Stomach (tissue), 9 donors: ENCODE results near the gene VNN1. TPM values are rescaled to one million over a fixed set of nuclear protein-coding genes. Genes with fewer than 3 reads are reported as not detected.
"Not testable (repeated sequence)": the region's sequence is repeated elsewhere in the genome, so short reads cannot be mapped to it uniquely, and the experiment has no call there.

Experiments used
- DNase-seq, 2 donors: peaks; one replicate each; pipeline versions ENCODE4 v3.0.0 to v3.0.0-alpha.2; 2013 to 2019
- H3K27ac ChIP-seq, 5 donors: fragments of 200-600 bp in 4 of 5; sonication (generic) in 4 of 5; one replicate each; pipeline ENCODE4 v1.5.1; 2013 to 2019; ENCODE audit warnings: mild to moderate bottlenecking in 1 of 5, moderate library complexity in 1 of 5
- H3K27me3 ChIP-seq, 3 donors: fragments of 200-600 bp; sonication (generic); one replicate each; pipeline ENCODE4 v1.5.1; 2017 to 2019; ENCODE audit warnings: mixed run types in 1 of 3
- H3K36me3 ChIP-seq, 4 donors: fragments of 200-600 bp; sonication (generic); 1 replicate in 3 of 4; 2 replicates in 1 of 4; pipeline ENCODE4 v1.5.1; 2016 to 2019
- H3K4me1 ChIP-seq, 4 donors: fragments of 200-600 bp; sonication (generic); one replicate each; pipeline ENCODE4 v1.5.1; 2016 to 2019
- H3K4me3 ChIP-seq, 4 donors: fragments of 200-600 bp; sonication (generic) in 3 of 4; one replicate each; pipeline ENCODE4 v1.5.1; 2016 to 2019; ENCODE audit warnings: mild to moderate bottlenecking in 1 of 4
- H3K9me3 ChIP-seq, 4 donors: fragments of 200-600 bp; sonication (generic); one replicate each; pipeline ENCODE4 v1.5.1; 2016 to 2019
- EP300 ChIP-seq: sonication (generic); formaldehyde crosslinking; IDR thresholded peaks from one replicate; pipeline ENCODE4 v1.6.1; 2017; ENCODE audit warnings: antibody characterized with exemption
- POLR2A ChIP-seq, 4 donors: fragments of 450-650 bp; IDR thresholded peaks; one replicate each; pipeline ENCODE4 v1.6.1; 2016; ENCODE audit warnings: antibody characterized with exemption in 4 of 4, control low read depth in 2 of 4, mild to moderate bottlenecking in 1 of 4, moderate library complexity in 1 of 4
- POLR2AphosphoS5 ChIP-seq, 3 donors: sonication (generic); formaldehyde crosslinking; IDR thresholded peaks; one replicate each; pipeline ENCODE4 v1.6.1; 2016; ENCODE audit warnings: antibody characterized with exemption in 3 of 3
- WGBS, 5 donors: extraction: QIAGEN DNeasy Blood & Tissue Kit in 3 of 5; methylation state at CpG; one replicate each; pipeline versions ENCODE4 v1.1.5 to v1.1.7; 2013 to 2018; 5-methylcytosine and 5-hydroxymethylcytosine counted together
- intact Hi-C: fragments of 100-400 bp; cut with DNase I; formaldehyde crosslinking; loops from one replicate; pipeline ENCODE4 v1.15.1; 2023; ENCODE audit warnings: low total_unique reads
- polyA plus RNA-seq, 3 donors: library from polyadenylated mRNA; stranded (reverse); fragments of 200-250 nt; gene quantifications; one replicate each; pipeline ENCODE4 v1.2.3, GENCODE V29; 2013
- total RNA-seq, 5 donors: library from RNA; depleted of rRNA; stranded (reverse); fragments of >200 nt; gene quantifications; one replicate each; pipeline versions ENCODE4 v1.1.0 to v1.2.3, GENCODE V29; 2014 to 2016
- TF ChIP-seq, protein P1 (sequence below), 7 experiments: fragments of 450-650 bp in 4 of 7; fragments of 200-600 bp in 3 of 7; sonication (generic) in 3 of 7; IDR thresholded peaks; one replicate each; pipeline ENCODE4 v1.5.1; 2016 to 2019; ENCODE audit warnings: antibody characterized with exemption in 7 of 7, control low read depth in 2 of 7, mild to moderate bottlenecking in 1 of 7
- donor health status: healthy with polysubstance abuse.
- donor health status: Bipolar disorder and iron deficiency.
- donor health status: healthy.

Gene VNN1
- total and polyA plus RNA-seq, 8 donors = 1.1 to 52.2 (median 2.3) TPM; not detected in 1

DNA sequence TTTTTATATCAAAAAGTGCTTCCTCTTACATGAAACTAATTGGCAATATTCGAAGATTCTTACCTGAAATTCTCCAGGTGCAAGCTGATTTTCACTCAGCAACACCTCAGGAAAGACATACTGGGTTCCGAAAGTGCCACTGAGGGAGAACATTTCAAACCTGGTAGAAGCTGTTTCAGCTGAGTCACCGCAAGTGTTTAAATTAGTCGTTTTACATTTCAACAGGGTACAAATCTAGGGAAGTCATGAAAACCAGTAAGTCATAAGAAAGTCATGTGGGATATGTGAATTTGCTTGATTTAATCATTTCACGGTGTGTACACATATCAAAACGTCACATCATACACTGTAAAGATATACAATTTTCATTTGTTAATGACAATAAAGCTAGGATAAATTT, 29.6 kb downstream of the VNN1 start:
- no peaks in the 10 kb centered on the region for H3K27me3 ChIP-seq
- H3K27ac ChIP-seq = no peak overlapping the region
- DNase-seq = no peak
- H3K4me1 ChIP-seq = peaks cover 0 to 20% (median 0%) of the 10 kb centered on the region in 4 donors
- H3K9me3 ChIP-seq = no peaks in the 10 kb centered on the region
- no peaks in the 10 kb centered on the region for H3K36me3 ChIP-seq
- no peak overlapping the region for H3K4me3 ChIP-seq
- intact Hi-C loops = no loop called here
- WGBS, 5 donors = 79 to 80% (median 80%) methylated on average over 6 of the region's 6 CpGs
- TF ChIP-seq POLR2A (IDR thresholded peaks at IDR 0.05) (no peak), EP300 (no peak), POLR2AphosphoS5 (IDR thresholded peaks at IDR 0.05) (no peak)
- TF ChIP-seq, protein P1, sequence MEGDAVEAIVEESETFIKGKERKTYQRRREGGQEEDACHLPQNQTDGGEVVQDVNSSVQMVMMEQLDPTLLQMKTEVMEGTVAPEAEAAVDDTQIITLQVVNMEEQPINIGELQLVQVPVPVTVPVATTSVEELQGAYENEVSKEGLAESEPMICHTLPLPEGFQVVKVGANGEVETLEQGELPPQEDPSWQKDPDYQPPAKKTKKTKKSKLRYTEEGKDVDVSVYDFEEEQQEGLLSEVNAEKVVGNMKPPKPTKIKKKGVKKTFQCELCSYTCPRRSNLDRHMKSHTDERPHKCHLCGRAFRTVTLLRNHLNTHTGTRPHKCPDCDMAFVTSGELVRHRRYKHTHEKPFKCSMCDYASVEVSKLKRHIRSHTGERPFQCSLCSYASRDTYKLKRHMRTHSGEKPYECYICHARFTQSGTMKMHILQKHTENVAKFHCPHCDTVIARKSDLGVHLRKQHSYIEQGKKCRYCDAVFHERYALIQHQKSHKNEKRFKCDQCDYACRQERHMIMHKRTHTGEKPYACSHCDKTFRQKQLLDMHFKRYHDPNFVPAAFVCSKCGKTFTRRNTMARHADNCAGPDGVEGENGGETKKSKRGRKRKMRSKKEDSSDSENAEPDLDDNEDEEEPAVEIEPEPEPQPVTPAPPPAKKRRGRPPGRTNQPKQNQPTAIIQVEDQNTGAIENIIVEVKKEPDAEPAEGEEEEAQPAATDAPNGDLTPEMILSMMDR (IDR thresholded peaks at IDR 0.05) = no peak

DNA sequence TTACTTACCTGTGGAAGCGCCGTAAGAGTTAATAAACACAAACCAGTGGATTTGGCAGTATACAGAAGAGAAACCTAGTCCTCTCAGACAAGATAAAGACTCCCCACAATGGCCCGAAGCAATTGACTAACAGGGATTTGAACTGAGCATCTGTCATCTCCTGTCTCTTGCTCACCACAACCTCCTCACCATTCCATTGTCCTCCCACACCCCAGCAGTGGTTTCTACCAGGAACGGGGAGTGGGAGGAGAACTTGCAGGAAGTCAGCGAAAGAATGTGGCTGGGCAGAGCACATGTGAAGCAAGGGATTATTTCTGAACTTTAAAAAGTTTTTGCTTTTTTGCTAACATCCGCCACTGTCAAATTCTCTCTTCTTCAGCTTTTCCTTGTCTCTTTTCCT, 30.3 kb downstream of the VNN1 start:
- Histone ChIP-seq H3K9me3 (no peaks in the 10 kb centered on the region), H3K4me3 (no peak overlapping the region), H3K27ac (no peak overlapping the region), H3K36me3 (no peaks in the 10 kb centered on the region), H3K27me3 (no peaks in the 10 kb centered on the region), H3K4me1 (peaks cover 0 to 20% (median 0%) of the 10 kb centered on the region in 4 donors)
- intact Hi-C loops = no loop called here
- DNase-seq = no peak
- no peak for TF ChIP-seq POLR2AphosphoS5 (IDR thresholded peaks at IDR 0.05)
- TF ChIP-seq POLR2A (IDR thresholded peaks at IDR 0.05) = no peak
- TF ChIP-seq, protein P1 (IDR thresholded peaks at IDR 0.05) = no peak
- TF ChIP-seq EP300 = no peak
- WGBS, 5 donors = 67 to 81% (median 80%) methylated on average over 6 of the region's 6 CpGs

DNA sequence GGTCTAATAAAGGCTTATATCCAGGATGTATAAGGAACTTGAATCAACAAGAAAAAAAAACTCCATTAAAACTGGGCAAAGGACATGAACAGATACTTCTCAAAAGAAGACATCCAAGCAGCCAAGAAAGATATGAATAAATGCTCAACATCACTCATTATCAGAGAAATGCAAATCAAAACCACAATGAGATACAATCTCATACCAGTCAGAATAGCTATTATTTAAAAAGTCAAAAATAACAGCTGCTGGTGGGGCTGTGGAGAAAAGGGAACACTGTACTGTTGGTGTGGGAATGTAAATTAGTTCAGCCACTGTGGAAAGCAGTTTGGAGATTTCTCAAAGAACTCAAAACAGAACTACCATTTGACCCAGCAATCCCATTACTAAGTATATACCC, 34.8 kb downstream of the VNN1 start:
- H3K27ac ChIP-seq, intact Hi-C loops, H3K9me3 ChIP-seq, DNase-seq, H3K27me3 ChIP-seq, H3K4me1 ChIP-seq, H3K4me3 ChIP-seq, H3K36me3 ChIP-seq: not testable (repeated sequence)

DNA sequence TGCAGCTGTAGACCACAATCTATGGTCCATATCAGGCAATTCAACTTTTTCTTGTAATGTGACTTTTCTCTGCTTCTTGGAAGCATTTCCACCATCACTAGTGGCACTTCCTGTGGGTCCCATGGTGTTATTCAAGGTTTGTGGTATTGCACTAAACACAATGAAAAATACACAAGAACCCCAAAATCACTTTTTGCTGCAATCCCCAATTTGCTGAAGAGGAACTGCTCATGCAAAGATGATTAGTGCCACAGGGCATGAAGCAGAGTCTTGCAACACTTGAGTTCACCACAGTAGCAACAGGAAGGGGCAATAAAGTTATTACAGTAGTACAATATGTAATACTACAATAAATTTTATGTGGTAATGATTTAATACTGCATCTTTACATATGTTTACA, 38.1 kb downstream of the VNN1 start:
- Histone ChIP-seq H3K4me3 (no peak overlapping the region), H3K27ac (no peak overlapping the region), H3K4me1 (peaks cover 0 to 10% (median 2%) of the 10 kb centered on the region in 4 donors), H3K9me3 (no peaks in the 10 kb centered on the region), H3K27me3 (no peaks in the 10 kb centered on the region), H3K36me3 (no peaks in the 10 kb centered on the region)
- no peak for DNase-seq
- TF ChIP-seq, protein P1 (IDR thresholded peaks at IDR 0.05) = no peak
- TF ChIP-seq EP300 (no peak), POLR2AphosphoS5 (IDR thresholded peaks at IDR 0.05) (no peak), POLR2A (IDR thresholded peaks at IDR 0.05) (no peak)
- intact Hi-C loops = no loop called here

DNA sequence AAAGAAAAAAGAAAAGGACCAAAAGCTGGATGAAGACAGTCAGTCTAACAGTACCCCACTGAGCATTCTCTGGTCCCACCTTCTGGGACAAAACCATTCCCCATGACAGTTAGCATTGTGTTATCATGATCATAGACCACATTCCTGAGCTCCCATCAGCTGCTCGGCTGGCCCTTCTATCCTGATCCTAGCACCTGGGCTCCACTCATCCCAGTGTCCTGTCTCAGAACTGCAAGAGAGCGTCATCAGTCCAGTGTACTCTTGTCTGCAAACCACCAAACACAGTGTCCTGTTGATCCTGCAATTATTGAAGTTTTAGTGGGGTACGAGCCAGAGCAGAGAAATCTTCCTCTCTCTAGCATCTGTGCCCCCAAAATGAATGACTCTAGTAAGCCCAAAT, 38.9 kb downstream of the VNN1 start:
- no peak for DNase-seq
- intact Hi-C loops = no loop called here

More for the DNA sequence above, 38.9 kb downstream of the VNN1 start:
- TF ChIP-seq, protein P1 (IDR thresholded peaks at IDR 0.05) = no peak
- no peak for TF ChIP-seq POLR2AphosphoS5 (IDR thresholded peaks at IDR 0.05)
- WGBS, 5 donors = 79 to 89% (median 86%) methylated on average over 3 of the region's 3 CpGs
- Histone ChIP-seq H3K4me1 (peaks cover 0 to 15% (median 5%) of the 10 kb centered on the region in 4 donors), H3K27ac (no peak overlapping the region), H3K27me3 (no peaks in the 10 kb centered on the region), H3K4me3 (no peak overlapping the region), H3K36me3 (no peaks in the 10 kb centered on the region), H3K9me3 (no peaks in the 10 kb centered on the region)
